ENCODE data around the gene VCX. TPM values are rescaled to one million over a fixed set of nuclear protein-coding genes. Genes with fewer than 3 reads are reported as not detected.
"Not testable (repeated sequence)": the region's sequence is repeated elsewhere in the genome, so short reads cannot be mapped to it uniquely, and the experiment has no call there.

Gene VCX
- not detected for total RNA-seq

DNA sequence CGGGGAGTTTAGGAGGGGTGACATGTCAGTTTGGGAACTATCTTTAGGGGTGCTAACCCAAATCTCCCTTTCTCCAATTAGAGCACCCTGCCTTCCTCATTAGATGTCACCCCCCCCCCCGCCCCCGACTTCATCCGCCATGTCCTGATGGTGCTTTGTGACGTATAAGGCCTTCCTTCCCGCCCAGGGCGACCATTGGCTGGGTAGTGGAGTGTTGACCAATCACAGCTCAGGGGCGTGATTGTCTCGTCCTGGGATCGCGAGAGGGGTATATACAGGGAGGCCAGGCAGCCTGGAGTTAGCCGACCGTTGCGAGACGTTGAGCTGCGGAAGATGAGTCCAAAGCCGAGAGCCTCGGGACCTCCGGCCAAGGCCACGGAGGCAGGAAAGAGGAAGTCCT, at the start of gene VCX:
VCX (plus strand) TSS at position 301 of the 400 bp plus-strand sequence; CDS start at position 334, 33 bp downstream.
- DNase-seq (ENCODE audit: low spot score) = not testable (repeated sequence)

DNA sequence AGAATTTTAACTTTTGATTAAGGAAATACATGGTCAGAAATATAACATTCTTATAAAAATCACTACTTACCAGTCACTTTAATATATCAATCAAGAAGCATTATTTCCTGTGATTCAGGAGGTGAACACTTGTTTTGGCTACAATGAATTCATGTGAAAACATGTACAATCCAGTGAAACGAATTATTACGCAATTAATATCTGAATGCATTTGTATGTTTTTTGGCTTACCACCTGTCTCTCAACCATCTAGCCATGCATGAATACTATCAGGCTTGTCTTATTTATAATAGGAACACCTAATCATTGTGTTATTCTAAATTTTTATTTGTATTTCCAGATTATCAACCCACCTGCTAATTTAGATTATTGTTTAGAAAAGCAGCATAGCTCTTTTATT, 44.6 kb upstream of the VCX start:
- DNase-seq (ENCODE audit: low spot score) = no peak

DNA sequence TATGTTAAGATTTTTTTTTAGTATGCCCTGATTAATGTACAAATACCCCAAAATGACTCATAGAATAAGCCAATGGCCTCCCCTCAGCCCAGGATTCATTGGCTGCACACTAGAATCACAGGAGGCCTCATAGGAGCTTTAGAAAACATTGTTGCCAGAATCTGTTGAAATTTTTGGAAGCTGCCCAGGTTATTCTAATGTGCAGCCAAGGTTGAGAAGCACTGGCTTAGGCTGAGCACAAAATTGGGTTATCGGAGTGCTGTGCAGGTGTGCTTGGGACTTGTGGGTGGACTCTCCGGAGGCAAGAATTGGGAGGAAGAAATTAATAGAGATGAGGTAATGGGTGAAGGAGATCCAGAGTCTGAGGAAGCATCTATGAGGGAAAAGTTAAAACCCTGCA, 41.3 kb upstream of the VCX start:
- DNase-seq (ENCODE audit: low spot score) = no peak

GRCh38 chrX:7815166-7815805, 27.7 kb upstream of the VCX start:
- no peak for DNase-seq (ENCODE audit: low spot score)

DNA sequence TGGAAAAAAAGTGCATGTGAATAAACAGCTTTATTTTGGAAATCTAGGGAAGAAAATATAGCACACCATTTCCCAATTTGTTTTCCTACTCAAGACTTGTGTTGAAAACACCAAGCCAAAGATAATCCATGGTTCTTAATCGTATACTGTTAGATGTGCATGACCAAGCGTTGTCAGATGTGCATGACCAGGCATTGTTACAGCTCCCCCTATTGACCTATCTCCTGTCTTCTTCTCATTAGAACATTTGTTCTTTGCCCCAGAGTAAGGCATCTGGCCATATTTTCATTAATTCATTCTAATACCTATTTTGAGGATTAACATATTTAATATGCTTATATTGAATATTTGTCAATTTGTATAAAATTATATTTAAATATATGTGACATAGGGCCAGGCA, 14.4 kb upstream of the VCX start:
- DNase-seq (ENCODE audit: low spot score) = no peak

DNA sequence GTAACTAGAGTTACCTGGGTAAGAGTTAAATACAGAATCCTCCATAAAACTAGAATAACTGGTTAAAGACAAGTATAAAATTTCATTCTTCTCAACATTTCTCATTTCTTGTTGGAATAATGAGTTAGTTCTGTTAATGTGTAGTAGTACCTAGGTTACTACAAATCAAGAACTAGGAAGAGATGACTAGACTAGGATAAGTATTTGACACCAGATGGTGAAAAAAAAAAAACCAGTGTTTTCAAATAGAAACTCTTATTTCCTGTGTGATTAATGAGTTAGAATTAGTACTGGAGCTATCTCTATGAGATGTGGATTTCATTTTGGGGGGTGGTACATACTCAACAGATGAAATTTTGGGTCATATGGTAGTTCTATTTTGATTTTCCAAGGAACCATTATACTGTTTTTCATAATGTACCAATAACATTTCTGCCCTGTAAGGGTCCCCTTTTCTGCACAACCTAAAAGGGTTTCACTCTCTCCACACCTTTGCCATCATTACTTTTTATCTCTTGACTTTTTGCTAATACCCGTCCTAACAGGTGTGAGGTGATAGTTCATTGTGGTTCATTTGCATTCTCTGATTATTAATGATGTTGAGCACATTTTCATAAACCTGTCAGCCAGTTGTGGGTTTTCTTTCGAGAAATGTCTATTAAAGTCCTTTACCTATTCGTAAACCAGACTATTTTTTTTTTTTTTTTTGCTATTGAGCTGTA, 1.7 kb upstream of the VCX start:
- DNase-seq (ENCODE audit: low spot score) = no peak

GRCh38 chrX:7852166-7852565, 9.2 kb downstream of the VCX start:
- no peak for DNase-seq (ENCODE audit: low spot score)

- no peak for DNase-seq (ENCODE audit: low spot score)
These were observed 29.1 kb downstream of the VCX start for GRCh38 chrX:7872042-7872441.

GRCh38 chrX:7876957-7877356, 34.0 kb downstream of the VCX start:
- no peak for DNase-seq (ENCODE audit: low spot score)

DNA sequence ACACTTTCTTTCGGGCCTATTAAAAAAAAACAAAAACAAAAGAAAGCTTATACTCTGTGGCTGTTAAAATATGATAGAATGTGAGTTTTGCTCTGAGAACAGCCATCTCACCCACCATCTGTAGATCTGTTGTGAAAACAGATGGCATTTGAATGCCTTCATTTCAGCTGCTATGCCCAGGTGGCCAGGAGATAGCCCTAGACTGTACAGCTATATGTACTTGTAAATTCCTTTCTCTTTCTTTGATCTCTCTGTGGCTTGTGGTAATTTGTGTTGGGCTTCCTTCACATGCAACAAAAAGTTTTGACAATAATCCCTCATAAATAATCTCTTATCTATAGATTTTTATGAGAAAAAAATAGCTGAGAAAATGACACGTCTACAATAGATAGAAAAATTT, 46.2 kb downstream of the VCX start:
- DNase-seq (ENCODE audit: low spot score) = no peak

GRCh38 chrX:7889680-7890079, 46.7 kb downstream of the VCX start:
- DNase-seq (ENCODE audit: low spot score) = no peak

DNA sequence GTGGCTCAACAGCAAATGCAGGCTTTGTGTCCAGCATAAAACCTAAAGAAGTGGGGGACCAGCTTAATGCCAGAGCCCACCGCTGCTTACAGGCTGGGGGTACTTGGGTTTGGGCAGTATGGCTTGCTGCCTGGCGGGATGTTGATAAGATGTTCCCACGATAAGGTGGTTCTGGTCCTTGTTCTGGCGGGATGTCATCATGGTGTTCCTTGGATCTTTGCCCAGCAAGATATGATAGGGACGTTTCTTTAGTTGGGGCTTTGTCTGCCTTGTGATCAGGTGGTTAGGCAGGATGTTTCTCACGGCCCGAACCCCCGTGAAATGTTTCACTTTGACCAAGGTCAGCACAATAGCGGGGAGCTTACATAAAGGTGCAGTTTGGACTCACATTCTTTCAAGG, 49.0 kb downstream of the VCX start:
- no peak for DNase-seq (ENCODE audit: low spot score)

Other genes starting within 250 kb of the VCX start
- gene PNPLA4, start 84.2 kb downstream of the VCX start, total RNA-seq = 18.9 TPM

All from mucosa of gallbladder (tissue), 1 donor.